ENCODE measurements around the gene SYT1.

SYT1 gene

DNA sequence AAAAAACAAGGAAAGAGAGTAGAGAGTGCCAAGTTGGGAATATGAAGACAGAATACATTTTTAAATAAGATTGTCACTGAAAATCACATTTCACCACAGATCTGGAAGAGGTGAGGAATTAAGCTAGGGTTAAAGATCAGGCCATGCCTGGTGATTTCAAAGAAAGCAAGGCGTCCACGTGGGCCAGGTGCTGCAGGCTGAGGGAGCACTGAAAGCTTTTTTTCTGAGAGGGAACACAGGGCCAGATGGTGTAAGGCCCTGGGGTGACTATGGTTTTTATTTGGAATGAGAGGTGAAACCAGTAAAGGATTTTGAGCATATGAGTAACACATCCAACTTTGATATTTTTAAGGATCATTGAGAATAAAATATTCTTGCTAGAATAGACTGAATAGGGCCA is 20.9 kb downstream of the SYT1 start:
- Histone ChIP-seq H3K27me3 (ENCODE audit: insufficient read depth, low read depth, severe bottlenecking) (no peaks in the 10 kb centered on the region), H3K9me3 (ENCODE audit: severe bottlenecking) (no peaks in the 10 kb centered on the region), H3K36me3 (no peaks in the 10 kb centered on the region), H3K4me3 (ENCODE audit: low read depth, low read length) (no peak overlapping the region), H3K27ac (no peak overlapping the region)
- peak; percentile 12 for DNase-seq
- TF ChIP-seq, protein P1, sequence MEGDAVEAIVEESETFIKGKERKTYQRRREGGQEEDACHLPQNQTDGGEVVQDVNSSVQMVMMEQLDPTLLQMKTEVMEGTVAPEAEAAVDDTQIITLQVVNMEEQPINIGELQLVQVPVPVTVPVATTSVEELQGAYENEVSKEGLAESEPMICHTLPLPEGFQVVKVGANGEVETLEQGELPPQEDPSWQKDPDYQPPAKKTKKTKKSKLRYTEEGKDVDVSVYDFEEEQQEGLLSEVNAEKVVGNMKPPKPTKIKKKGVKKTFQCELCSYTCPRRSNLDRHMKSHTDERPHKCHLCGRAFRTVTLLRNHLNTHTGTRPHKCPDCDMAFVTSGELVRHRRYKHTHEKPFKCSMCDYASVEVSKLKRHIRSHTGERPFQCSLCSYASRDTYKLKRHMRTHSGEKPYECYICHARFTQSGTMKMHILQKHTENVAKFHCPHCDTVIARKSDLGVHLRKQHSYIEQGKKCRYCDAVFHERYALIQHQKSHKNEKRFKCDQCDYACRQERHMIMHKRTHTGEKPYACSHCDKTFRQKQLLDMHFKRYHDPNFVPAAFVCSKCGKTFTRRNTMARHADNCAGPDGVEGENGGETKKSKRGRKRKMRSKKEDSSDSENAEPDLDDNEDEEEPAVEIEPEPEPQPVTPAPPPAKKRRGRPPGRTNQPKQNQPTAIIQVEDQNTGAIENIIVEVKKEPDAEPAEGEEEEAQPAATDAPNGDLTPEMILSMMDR (IDR thresholded peaks at IDR 0.05; ENCODE audit: low read depth, low read length): no peak

DNA sequence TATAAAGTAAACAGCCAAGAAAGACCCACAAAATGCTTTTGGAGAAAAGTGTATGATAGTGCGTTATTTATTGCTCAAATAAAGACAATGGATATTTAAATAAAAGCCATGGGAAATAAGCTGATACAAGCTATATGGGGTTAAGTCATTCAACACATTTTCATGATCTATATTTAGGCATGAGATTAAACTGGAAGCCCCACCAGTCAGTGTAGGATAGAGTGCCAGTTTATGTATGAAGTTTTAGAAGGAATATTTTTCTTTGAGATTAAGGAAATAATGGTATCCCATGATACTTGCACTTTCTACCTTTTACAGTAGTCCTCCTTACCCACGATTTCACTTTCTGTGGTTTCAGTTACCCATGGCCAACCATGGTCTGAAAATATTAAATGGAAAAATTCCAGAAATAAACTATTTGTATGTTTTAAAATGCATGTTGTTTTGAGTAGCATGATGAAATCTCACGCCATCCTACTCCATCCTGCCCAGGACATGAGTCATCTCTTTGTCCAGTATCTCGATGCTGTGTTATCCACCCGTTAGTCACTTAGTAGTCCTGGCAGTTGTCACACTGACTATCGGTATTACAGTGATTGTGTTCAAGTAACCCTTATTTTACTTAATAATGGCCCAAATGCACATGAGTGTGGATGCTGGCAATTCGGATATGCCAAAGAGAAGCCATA is 22.3 kb downstream of the SYT1 start:
- no peaks in the 10 kb centered on the region for H3K27me3 ChIP-seq (ENCODE audit: insufficient read depth, low read depth, severe bottlenecking)
- H3K27ac ChIP-seq: no peak overlapping the region
- H3K4me3 ChIP-seq (ENCODE audit: low read depth, low read length): no peak overlapping the region
- H3K36me3 ChIP-seq: no peaks in the 10 kb centered on the region
- H3K9me3 ChIP-seq (ENCODE audit: severe bottlenecking): no peaks in the 10 kb centered on the region
- no peak for DNase-seq
- TF ChIP-seq, protein P1 (IDR thresholded peaks at IDR 0.05; ENCODE audit: low read depth, low read length): no peak

DNA sequence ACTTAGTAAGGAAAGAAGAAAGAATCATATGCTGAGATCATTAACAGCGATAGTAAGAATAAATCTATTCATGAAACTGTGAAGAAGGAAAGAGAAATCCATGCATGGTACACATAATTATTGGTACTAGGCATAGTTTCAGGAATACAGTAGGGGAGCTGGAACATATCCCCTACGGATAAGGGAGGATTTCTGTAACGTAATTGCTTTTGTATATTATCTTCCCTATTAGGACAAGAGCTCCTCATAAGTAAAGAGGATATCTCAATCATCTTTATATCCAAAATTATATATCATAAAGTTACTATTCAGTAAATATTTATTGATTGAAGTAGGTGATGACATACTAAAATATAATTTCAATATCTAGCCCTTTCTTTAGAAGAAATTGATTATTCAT is 22.9 kb downstream of the SYT1 start:
- no peak overlapping the region for H3K4me3 ChIP-seq (ENCODE audit: low read depth, low read length)
- no peaks in the 10 kb centered on the region for H3K27me3 ChIP-seq (ENCODE audit: insufficient read depth, low read depth, severe bottlenecking)
- no peak overlapping the region for H3K27ac ChIP-seq
- TF ChIP-seq, protein P1 (IDR thresholded peaks at IDR 0.05; ENCODE audit: low read depth, low read length): no peak
- no peak for DNase-seq
- no peaks in the 10 kb centered on the region for H3K36me3 ChIP-seq
- H3K9me3 ChIP-seq (ENCODE audit: severe bottlenecking): no peaks in the 10 kb centered on the region

DNA sequence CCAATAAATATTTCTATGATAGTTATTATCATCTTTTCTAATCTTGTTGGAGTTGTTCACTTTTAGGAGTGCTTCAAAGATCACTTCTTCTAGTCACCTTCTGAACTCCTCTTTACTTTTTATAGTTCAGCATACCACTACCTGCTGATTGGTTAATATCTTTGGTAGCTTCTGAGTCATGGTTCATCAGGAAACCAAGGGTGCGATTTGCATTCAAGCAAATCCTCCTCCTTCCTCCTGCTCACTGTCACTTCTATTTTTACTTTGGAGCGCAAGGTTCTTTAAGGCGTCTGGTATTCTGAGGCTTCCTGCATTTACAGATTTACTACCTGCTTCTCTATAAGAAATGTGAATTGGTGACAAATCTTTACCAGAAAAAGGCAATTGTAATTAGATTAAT is 24.0 kb downstream of the SYT1 start:
- Histone ChIP-seq H3K27ac (no peak overlapping the region), H3K4me3 (ENCODE audit: low read depth, low read length) (no peak overlapping the region), H3K36me3 (no peaks in the 10 kb centered on the region), H3K9me3 (ENCODE audit: severe bottlenecking) (no peaks in the 10 kb centered on the region), H3K27me3 (ENCODE audit: insufficient read depth, low read depth, severe bottlenecking) (no peaks in the 10 kb centered on the region)
- DNase-seq: no peak
- TF ChIP-seq, protein P1 (IDR thresholded peaks at IDR 0.05; ENCODE audit: low read depth, low read length): no peak

DNA sequence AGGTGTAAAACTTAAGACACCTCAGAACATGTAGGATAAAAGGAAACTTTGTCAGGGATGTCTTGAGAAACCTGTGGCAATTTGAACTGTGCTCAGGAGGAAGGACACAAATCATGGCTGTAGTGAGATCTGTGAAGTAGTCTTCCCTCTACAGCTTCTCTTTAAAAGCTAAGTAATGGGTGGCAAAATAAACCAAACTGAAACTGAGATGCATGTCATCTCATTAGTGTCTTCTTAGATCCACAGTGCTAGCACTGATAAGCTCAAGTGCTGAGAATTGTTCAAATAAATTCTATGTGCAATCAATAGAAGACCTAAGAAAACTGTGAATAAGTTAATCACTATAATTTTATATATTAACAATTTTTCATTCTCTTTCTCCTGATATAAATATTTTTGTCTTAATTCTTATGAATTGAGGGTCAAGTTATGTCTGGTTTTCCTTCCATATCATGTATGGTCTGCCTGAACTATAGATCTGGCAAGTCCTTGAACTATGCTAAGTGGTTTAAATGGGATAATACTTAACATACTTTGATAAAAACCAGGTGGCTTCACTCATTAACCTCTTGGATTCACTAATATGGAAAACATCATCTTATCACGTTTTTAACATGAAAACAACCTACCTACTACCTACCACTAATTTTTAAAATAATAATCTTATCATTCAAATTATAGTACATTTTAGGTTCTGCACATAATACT is 27.2 kb downstream of the SYT1 start:
- Histone ChIP-seq H3K27me3 (ENCODE audit: insufficient read depth, low read depth, severe bottlenecking) (no peaks in the 10 kb centered on the region), H3K27ac (no peak overlapping the region), H3K4me3 (ENCODE audit: low read depth, low read length) (no peak overlapping the region), H3K9me3 (ENCODE audit: severe bottlenecking) (no peaks in the 10 kb centered on the region), H3K36me3 (no peaks in the 10 kb centered on the region)
- TF ChIP-seq, protein P1 (IDR thresholded peaks at IDR 0.05; ENCODE audit: low read depth, low read length): no peak
- DNase-seq: no peak
